ENCODE measurements around the gene EIF4H. TPM values are rescaled to one million over a fixed set of nuclear protein-coding genes. Genes with fewer than 3 reads are reported as not detected.

The EIF4H gene
- total and polyA plus RNA-seq, 3 donors from 2014 or later = 142 to 217 (median 157) TPM

GRCh38 chr7:74236284-74236683 lies 62.1 kb downstream of the EIF4H start:
- intact Hi-C loops (cut with DNase I; ENCODE audit: low total_unique reads) = no loop called here
- H3K27ac ChIP-seq = no peak overlapping the region
- no peaks in the 10 kb centered on the region for H3K36me3 ChIP-seq (ENCODE audit: low read depth, missing control alignments)
- no peak for TF ChIP-seq CTCF (IDR thresholded peaks at IDR 0.05)
- 73 to 81% methylated on average over 3 of the region's 3 CpGs for WGBS, 2 donors
- H3K4me3 ChIP-seq = no peak overlapping the region
- H3K9me3 ChIP-seq = no peaks in the 10 kb centered on the region
- DNase-seq = no peak
- H3K27me3 ChIP-seq = no peaks in the 10 kb centered on the region
- H3K4me1 ChIP-seq = no peaks in the 10 kb centered on the region

GRCh38 chr7:74240482-74240881 lies 66.3 kb downstream of the EIF4H start:
- no peak overlapping the region for H3K27ac ChIP-seq
- no peak overlapping the region for H3K4me3 ChIP-seq
- intact Hi-C loops (cut with DNase I; ENCODE audit: low total_unique reads) = no loop called here
- 84 to 89% methylated on average over 4 of the region's 4 CpGs for WGBS, 2 donors
- H3K4me1 ChIP-seq = no peaks in the 10 kb centered on the region
- H3K36me3 ChIP-seq (ENCODE audit: low read depth, missing control alignments) = no peaks in the 10 kb centered on the region
- no peaks in the 10 kb centered on the region for H3K9me3 ChIP-seq
- H3K27me3 ChIP-seq = no peaks in the 10 kb centered on the region
- TF ChIP-seq POLR2A (IDR thresholded peaks at IDR 0.05) = no peak
- TF ChIP-seq CTCF (IDR thresholded peaks at IDR 0.05) = no peak
- DNase-seq = no peak

GRCh38 chr7:74242122-74242443 lies 67.9 kb downstream of the EIF4H start:
- H3K4me3 ChIP-seq = no peak overlapping the region
- H3K4me1 ChIP-seq = no peaks in the 10 kb centered on the region
- H3K27ac ChIP-seq = no peak overlapping the region
- no peaks in the 10 kb centered on the region for H3K27me3 ChIP-seq
- WGBS, 2 donors = 92 to 93% methylated on average over 6 of the region's 6 CpGs
- no peak for DNase-seq
- H3K36me3 ChIP-seq (ENCODE audit: low read depth, missing control alignments) = no peaks in the 10 kb centered on the region
- no peaks in the 10 kb centered on the region for H3K9me3 ChIP-seq
- intact Hi-C loops (cut with DNase I; ENCODE audit: low total_unique reads) = no loop called here
- no peak for TF ChIP-seq CTCF (IDR thresholded peaks at IDR 0.05)
- TF ChIP-seq POLR2A (IDR thresholded peaks at IDR 0.05) = no peak

GRCh38 chr7:74246497-74246896 lies 72.3 kb downstream of the EIF4H start:
- H3K36me3 ChIP-seq (ENCODE audit: low read depth, missing control alignments) = no peaks in the 10 kb centered on the region
- WGBS, 2 donors = 74 to 79% methylated on average over 4 of the region's 4 CpGs

More at GRCh38 chr7:74246497-74246896, 72.3 kb downstream of the EIF4H start:
- H3K27me3 ChIP-seq = no peaks in the 10 kb centered on the region
- intact Hi-C loops (cut with DNase I; ENCODE audit: low total_unique reads) = no loop called here
- no peak for DNase-seq
- no peaks in the 10 kb centered on the region for H3K9me3 ChIP-seq
- H3K4me3 ChIP-seq = no peak overlapping the region
- TF ChIP-seq POLR2A (IDR thresholded peaks at IDR 0.05) (no peak), CTCF (IDR thresholded peaks at IDR 0.05) (no peak)
- no peaks in the 10 kb centered on the region for H3K4me1 ChIP-seq
- no peak overlapping the region for H3K27ac ChIP-seq

MicroRNAs within 50 kb of the gene (microRNA counts, 767-probe panel; counts per million panel counts)
- microRNA hsa-miR-590-3p (0 to 152 counts per million in 2 donors), microRNA hsa-miR-590-5p (0 to 152 counts per million in 2 donors)

Small RNA genes lying within 50 kb of the gene (microRNA-seq; reads per million reads assigned to microRNA genes)
- 57.0 to 93.9 reads per million in 2 donors for gene MIR590 (ENCODE audit: borderline number of aligned reads in 2 of 2, borderline replicate concordance in 1 of 2)

Small RNA genes lying within 50 kb of the gene (small RNA-seq; reads per million reads assigned to genes)
- gene MIR590 = 0 reads per million in 2 donors

Other genes with a start within 250 kb of the EIF4H start
- 10 to 100 TPM; 24.6 to 35.2 TPM for gene ELN, start 146.2 kb upstream of the EIF4H start, total RNA-seq
- gene ELN, start 146.2 kb upstream of the EIF4H start, polyA plus RNA-seq (ENCODE audit: insufficient read depth, low read depth, low replicate concordance) = 55.9 TPM
- gene LIMK1, start 90.6 kb upstream of the EIF4H start, total RNA-seq = 10 to 100 TPM; 42.4 to 54.8 TPM
- 38.6 TPM for gene LIMK1, start 90.6 kb upstream of the EIF4H start, polyA plus RNA-seq (ENCODE audit: insufficient read depth, low read depth, low replicate concordance)
- 1 to 10 TPM; 2.4 to 4.3 TPM for gene LAT2, start 35.6 kb downstream of the EIF4H start, total RNA-seq
- 5.1 TPM for gene LAT2, start 35.6 kb downstream of the EIF4H start, polyA plus RNA-seq (ENCODE audit: insufficient read depth, low read depth, low replicate concordance)
- 10 to 100 TPM; 10.8 to 15.2 TPM for gene RFC2, start 80.0 kb downstream of the EIF4H start, total RNA-seq
- gene RFC2, start 80.0 kb downstream of the EIF4H start, polyA plus RNA-seq (ENCODE audit: insufficient read depth, low read depth, low replicate concordance) = 29.2 TPM
- gene CLIP2, start 115.1 kb downstream of the EIF4H start, total RNA-seq = 10 to 100 TPM; 16.5 to 19.8 TPM
- 8.5 TPM for gene CLIP2, start 115.1 kb downstream of the EIF4H start, polyA plus RNA-seq (ENCODE audit: insufficient read depth, low read depth, low replicate concordance)